Activated naive CD4-positive, alpha-beta T cell treated with anti-CD3 and anti-CD28 coated beads, Interleukin-2, amount 50 U/mL, for 72 hours (primary cell): ENCODE data around the gene SURF1. TPM values are rescaled to one million over a fixed set of nuclear protein-coding genes. Genes with fewer than 3 reads are reported as not detected.

Source experiments
- total RNA-seq, 2 donors: library from RNA; stranded (reverse); gene quantifications; one replicate each; pipeline ENCODE4 v1.2.3, GENCODE V29; 2022

SURF1 gene
- total RNA-seq, 2 donors from 2014 or later: 20.2 to 24.9 TPM

Other genes starting within 250 kb of the SURF1 start
- 10 to 100 TPM; 45.3 to 77.0 TPM for gene RALGDS, start 235.2 kb downstream of the SURF1 start, total RNA-seq
- gene GBGT1, start 192.6 kb downstream of the SURF1 start, total RNA-seq: 1 to 10 TPM; 3.1 to 7.3 TPM
- not detected for gene OBP2B, start 147.2 kb downstream of the SURF1 start, total RNA-seq
- gene ABO, start 81.3 kb downstream of the SURF1 start, total RNA-seq: not detected
- gene SURF6, start 20.3 kb downstream of the SURF1 start, total RNA-seq: 10 to 100 TPM; 10.7 to 22.0 TPM
- gene MED22, start 8.4 kb downstream of the SURF1 start, total RNA-seq: 10 to 100 TPM; 27.7 to 29.4 TPM
- gene RPL7A, start 8.3 kb downstream of the SURF1 start, total RNA-seq: 1,000 to 10,000 TPM; 3,254 to 3,908 TPM
- gene SURF2, start 63 bp upstream of the SURF1 start, total RNA-seq: 10 to 100 TPM in 1 of 2 donors, 1 to 10 TPM in 1; 10.0 to 12.9 TPM
- gene SURF4, start 19.6 kb upstream of the SURF1 start, total RNA-seq: 100 to 1,000 TPM; 255 to 272 TPM
- gene STKLD1, start 19.9 kb upstream of the SURF1 start, total RNA-seq: 1 to 10 TPM in 1 of 2 donors, not detected in 1; 1.1 TPM
- gene REXO4, start 61.5 kb upstream of the SURF1 start, total RNA-seq: 10 to 100 TPM; 20.6 to 28.3 TPM
- 1 to 10 TPM; 2.6 to 5.4 TPM for gene ADAMTS13, start 65.9 kb upstream of the SURF1 start, total RNA-seq
- gene CACFD1, start 103.5 kb upstream of the SURF1 start, total RNA-seq: 1 to 10 TPM in 1 of 2 donors, under 1 TPM in 1; 0.37 to 2.3 TPM
- gene SLC2A6, start 122.6 kb upstream of the SURF1 start, total RNA-seq: 1 to 10 TPM; 1.0 to 1.8 TPM
- not detected for gene MYMK, start 168.5 kb upstream of the SURF1 start, total RNA-seq
- gene ADAMTSL2, start 178.2 kb upstream of the SURF1 start, total RNA-seq: 1 to 10 TPM in 1 of 2 donors, under 1 TPM in 1; 0.11 to 1.2 TPM